ENCODE results near the gene LYSET.
A peak's percentile ranks its signal among the peaks of the same experiment; 100 is the strongest.

The LYSET gene

DNA sequence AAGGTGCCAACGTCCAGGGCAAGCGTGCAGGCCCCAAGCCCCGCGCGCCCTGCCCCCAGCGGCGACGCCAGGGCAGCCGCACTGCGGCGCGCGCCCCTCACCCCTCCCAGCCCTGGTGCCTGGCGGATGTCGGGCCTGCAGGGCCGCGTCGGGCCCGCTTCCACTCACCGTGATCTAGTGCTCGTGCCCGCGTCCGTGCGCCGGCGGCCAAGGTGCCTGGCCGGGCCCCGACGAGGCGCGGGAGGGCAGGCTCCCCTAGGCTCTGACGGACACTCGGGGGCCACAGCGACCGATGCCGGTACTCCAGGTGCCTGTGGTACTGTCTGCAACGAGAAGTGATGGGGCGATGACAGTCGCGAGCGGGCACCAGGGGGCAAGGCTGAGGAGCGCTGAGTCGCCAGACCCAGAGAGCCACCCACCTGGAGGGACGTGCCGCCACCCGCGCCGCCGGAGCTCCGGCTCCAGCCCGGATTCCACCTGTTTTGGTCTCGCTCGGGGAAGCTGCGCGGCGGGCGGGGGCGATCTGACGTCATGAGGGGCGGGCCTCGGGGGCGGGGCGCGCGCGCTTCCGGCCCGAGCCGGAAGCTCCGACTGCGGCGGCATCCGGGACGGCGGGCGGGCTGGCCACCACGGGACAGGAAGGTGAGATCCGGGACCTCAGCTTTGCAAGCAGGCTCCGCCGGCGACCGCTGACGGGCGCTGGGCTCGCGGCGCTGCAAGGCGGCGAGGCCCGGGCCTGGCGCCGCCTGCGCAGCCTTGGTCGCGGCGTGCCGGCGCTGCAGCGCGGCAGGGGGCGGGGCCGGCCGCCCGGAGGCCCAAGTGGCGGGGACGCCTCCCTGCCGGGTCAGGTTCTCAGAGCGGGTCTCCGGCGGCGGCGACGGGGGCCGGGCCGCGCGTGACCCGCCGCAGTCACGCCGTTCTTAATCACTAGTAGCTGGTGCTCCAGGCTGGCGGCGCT, at the start of gene LYSET, which contains the start of gene MOAP1 (continued):
- peak; percentile 75; the same call in 1 of the 2 replicates for TF ChIP-seq KLF8 (tag by site-specific recombination; IDR thresholded peaks at IDR 0.05)
- TF ChIP-seq ZNF544 (tag by site-specific recombination; IDR thresholded peaks at IDR 0.05): no peak
- no peak for TF ChIP-seq ZFP41 (tag by site-specific recombination; IDR thresholded peaks at IDR 0.05; ENCODE audit: borderline replicate concordance)
- peak; percentile 56 for TF ChIP-seq KLF10 (tag by site-specific recombination; IDR thresholded peaks at IDR 0.05)
- TF ChIP-seq ZNF248 (tag by site-specific recombination; IDR thresholded peaks at IDR 0.05): no peak
- TF ChIP-seq MYNN (tag by site-specific recombination; IDR thresholded peaks at IDR 0.05; ENCODE audit: borderline replicate concordance): no peak; the same call in 1 of the 2 replicates
- TF ChIP-seq ATF2 (tag by site-specific recombination; IDR thresholded peaks at IDR 0.05; ENCODE audit: low read depth): peak; percentile 82
- TF ChIP-seq ZBTB8A (tag by site-specific recombination; IDR thresholded peaks at IDR 0.05): peak; percentile 81
- no peak for TF ChIP-seq ZNF596 (tag by site-specific recombination; IDR thresholded peaks at IDR 0.05)
- peak; percentile 59; the same call in 1 of the 2 replicates for TF ChIP-seq YY1 (tag by site-specific recombination; IDR thresholded peaks at IDR 0.05)
- peak; percentile 78 for TF ChIP-seq SP7 (tag by site-specific recombination; IDR thresholded peaks at IDR 0.05)
- TF ChIP-seq HIC1 (tag by site-specific recombination; IDR thresholded peaks at IDR 0.05): 0 out of 2 replicates have a peak, but pooled peaks have one; percentile 17
- 0 out of 2 replicates have a peak, but pooled peaks have one; percentile 10 for TF ChIP-seq OVOL3 (tag by site-specific recombination; IDR thresholded peaks at IDR 0.05)
- no peak for TF ChIP-seq ZNF350 (tag by site-specific recombination; IDR thresholded peaks at IDR 0.05)
- TF ChIP-seq ZNF747 (tag by site-specific recombination; IDR thresholded peaks at IDR 0.05): no peak
- no peak; the same call in 1 of the 2 replicates for TF ChIP-seq PBX3 (CRISPR knock-in tag; IDR thresholded peaks at IDR 0.05)
- TF ChIP-seq ZNF138 (tag by site-specific recombination; IDR thresholded peaks at IDR 0.05; ENCODE audit: borderline replicate concordance): no peak
- TF ChIP-seq ZNF529 (tag by site-specific recombination; IDR thresholded peaks at IDR 0.05; ENCODE audit: insufficient replicate concordance): no peak
- peak; percentile 79 for TF ChIP-seq ZFHX2 (tag by site-specific recombination; conservative IDR thresholded peaks at IDR 0.05)
- TF ChIP-seq, protein P1, sequence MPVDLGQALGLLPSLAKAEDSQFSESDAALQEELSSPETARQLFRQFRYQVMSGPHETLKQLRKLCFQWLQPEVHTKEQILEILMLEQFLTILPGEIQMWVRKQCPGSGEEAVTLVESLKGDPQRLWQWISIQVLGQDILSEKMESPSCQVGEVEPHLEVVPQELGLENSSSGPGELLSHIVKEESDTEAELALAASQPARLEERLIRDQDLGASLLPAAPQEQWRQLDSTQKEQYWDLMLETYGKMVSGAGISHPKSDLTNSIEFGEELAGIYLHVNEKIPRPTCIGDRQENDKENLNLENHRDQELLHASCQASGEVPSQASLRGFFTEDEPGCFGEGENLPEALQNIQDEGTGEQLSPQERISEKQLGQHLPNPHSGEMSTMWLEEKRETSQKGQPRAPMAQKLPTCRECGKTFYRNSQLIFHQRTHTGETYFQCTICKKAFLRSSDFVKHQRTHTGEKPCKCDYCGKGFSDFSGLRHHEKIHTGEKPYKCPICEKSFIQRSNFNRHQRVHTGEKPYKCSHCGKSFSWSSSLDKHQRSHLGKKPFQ (tag by site-specific recombination; IDR thresholded peaks at IDR 0.05): no peak
- TF ChIP-seq GLI2 (tag by site-specific recombination; IDR thresholded peaks at IDR 0.05; ENCODE audit: borderline replicate concordance, low read depth): no peak
- TF ChIP-seq ZNF76 (tag by site-specific recombination; IDR thresholded peaks at IDR 0.05; ENCODE audit: borderline replicate concordance, low read depth): peak; percentile 59; the same call in 1 of the 2 replicates
- no peak for TF ChIP-seq ZNF362 (tag by site-specific recombination; IDR thresholded peaks at IDR 0.05)
- TF ChIP-seq SCRT1 (tag by site-specific recombination; IDR thresholded peaks at IDR 0.05; ENCODE audit: borderline replicate concordance): peak; percentile 87
- TF ChIP-seq ZNF23 (tag by site-specific recombination; IDR thresholded peaks at IDR 0.05; ENCODE audit: borderline replicate concordance): no peak
- TF ChIP-seq, protein P2, sequence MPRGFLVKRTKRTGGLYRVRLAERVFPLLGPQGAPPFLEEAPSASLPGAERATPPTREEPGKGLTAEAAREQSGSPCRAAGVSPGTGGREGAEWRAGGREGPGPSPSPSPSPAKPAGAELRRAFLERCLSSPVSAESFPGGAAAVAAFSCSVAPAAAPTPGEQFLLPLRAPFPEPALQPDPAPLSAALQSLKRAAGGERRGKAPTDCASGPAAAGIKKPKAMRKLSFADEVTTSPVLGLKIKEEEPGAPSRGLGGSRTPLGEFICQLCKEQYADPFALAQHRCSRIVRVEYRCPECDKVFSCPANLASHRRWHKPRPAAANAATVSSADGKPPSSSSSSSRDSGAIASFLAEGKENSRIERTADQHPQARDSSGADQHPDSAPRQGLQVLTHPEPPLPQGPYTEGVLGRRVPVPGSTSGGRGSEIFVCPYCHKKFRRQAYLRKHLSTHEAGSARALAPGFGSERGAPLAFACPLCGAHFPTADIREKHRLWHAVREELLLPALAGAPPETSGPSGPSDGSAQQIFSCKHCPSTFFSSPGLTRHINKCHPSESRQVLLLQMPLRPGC (tag by site-specific recombination; IDR thresholded peaks at IDR 0.05): no peak
- no peak for TF ChIP-seq ZNF580 (tag by site-specific recombination; IDR thresholded peaks at IDR 0.05)
- TF ChIP-seq MZF1 (tag by site-specific recombination; IDR thresholded peaks at IDR 0.05; ENCODE audit: borderline replicate concordance): no peak
- TF ChIP-seq ZNF843 (tag by site-specific recombination; IDR thresholded peaks at IDR 0.05): 0 out of 2 replicates have a peak, but pooled peaks have one; percentile 25
